Measurements from ENCODE around the gene SLC35F1. TPM values are rescaled to one million over a fixed set of nuclear protein-coding genes. Genes with fewer than 3 reads are reported as not detected.

The SLC35F1 gene
- total and polyA plus RNA-seq, 5 donors = 1.0 to 2.4 (median 2.0) TPM

GRCh38 chr6:118220429-118221128, 313.5 kb downstream of the SLC35F1 start:
- H3K4me1 ChIP-seq (ENCODE audit: control insufficient read depth, insufficient read depth, low read length) = no peaks in the 10 kb centered on the region
- no peak overlapping the region for H3K4me3 ChIP-seq (ENCODE audit: low read length)
- no peak for DNase-seq
- WGBS = 28% methylated on average over 2 of the region's 2 CpGs
- no peaks in the 10 kb centered on the region for H3K27me3 ChIP-seq (ENCODE audit: control insufficient read depth, insufficient read depth)
- intact Hi-C loops (cut with DNase I) = no loop called here
- H3K27ac ChIP-seq (ENCODE audit: low read length) = no peak overlapping the region
- ATAC-seq = peak in 1 of 2 donors; percentile 66
- no peaks in the 10 kb centered on the region for H3K9me3 ChIP-seq (ENCODE audit: control insufficient read depth, low read length)

DNA sequence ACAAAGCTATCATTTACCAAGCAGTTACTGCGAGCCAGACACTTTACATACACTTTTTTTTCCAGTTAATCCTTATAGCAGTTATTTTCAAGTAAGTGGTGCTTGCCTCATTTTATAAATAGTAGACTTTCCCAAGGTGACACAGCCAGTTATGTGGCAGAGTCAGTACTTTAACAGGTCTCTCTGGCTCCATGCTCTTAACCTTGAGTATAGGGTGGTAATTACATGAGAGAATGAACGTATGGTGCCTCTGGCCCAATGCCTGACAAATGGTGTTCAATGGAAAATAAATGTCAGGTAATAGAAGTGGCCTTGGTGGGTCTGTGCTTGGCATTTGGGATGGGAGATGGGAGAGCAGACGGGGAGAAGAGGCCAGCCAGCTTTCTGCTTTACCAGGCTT, 316.3 kb downstream of the SLC35F1 start:
- WGBS = 71% methylated on average over 3 of the region's 3 CpGs
- DNase-seq = no peak
- no peak overlapping the region for H3K27ac ChIP-seq (ENCODE audit: low read length)
- no peaks in the 10 kb centered on the region for H3K9me3 ChIP-seq (ENCODE audit: control insufficient read depth, low read length)
- H3K4me3 ChIP-seq (ENCODE audit: low read length) = no peak overlapping the region
- H3K4me1 ChIP-seq (ENCODE audit: control insufficient read depth, insufficient read depth, low read length) = no peaks in the 10 kb centered on the region
- ATAC-seq = no peak
- no peaks in the 10 kb centered on the region for H3K27me3 ChIP-seq (ENCODE audit: control insufficient read depth, insufficient read depth)
- intact Hi-C loops (cut with DNase I) = no loop called here

- no peak for ATAC-seq
- Histone ChIP-seq H3K27me3 (ENCODE audit: control insufficient read depth, insufficient read depth) (no peaks in the 10 kb centered on the region), H3K9me3 (ENCODE audit: control insufficient read depth, low read length) (no peaks in the 10 kb centered on the region), H3K4me1 (ENCODE audit: control insufficient read depth, insufficient read depth, low read length) (no peaks in the 10 kb centered on the region), H3K27ac (ENCODE audit: low read length) (no peak overlapping the region), H3K4me3 (ENCODE audit: low read length) (no peak overlapping the region)
- 57% methylated on average over 3 of the region's 3 CpGs for WGBS
- intact Hi-C loops (cut with DNase I) = no loop called here
- no peak for DNase-seq
Observed at GRCh38 chr6:118228886-118229285, 321.8 kb downstream of the SLC35F1 start.

GRCh38 chr6:118240878-118241528, 333.9 kb downstream of the SLC35F1 start:
- no peak overlapping the region for H3K27ac ChIP-seq (ENCODE audit: low read length)
- H3K4me3 ChIP-seq (ENCODE audit: low read length) = no peak overlapping the region
- DNase-seq = no peak
- H3K9me3 ChIP-seq (ENCODE audit: control insufficient read depth, low read length) = no peaks in the 10 kb centered on the region
- ATAC-seq = no peak
- intact Hi-C loops (cut with DNase I) = no loop called here
- H3K4me1 ChIP-seq (ENCODE audit: control insufficient read depth, insufficient read depth, low read length) = no peaks in the 10 kb centered on the region
- no peaks in the 10 kb centered on the region for H3K27me3 ChIP-seq (ENCODE audit: control insufficient read depth, insufficient read depth)
- 97% methylated on average over 1 of the region's 1 CpG for WGBS

- Histone ChIP-seq H3K27me3 (ENCODE audit: control insufficient read depth, insufficient read depth) (no peaks in the 10 kb centered on the region), H3K27ac (ENCODE audit: low read length) (no peak overlapping the region), H3K4me3 (ENCODE audit: low read length) (no peak overlapping the region), H3K9me3 (ENCODE audit: control insufficient read depth, low read length) (no peaks in the 10 kb centered on the region), H3K4me1 (ENCODE audit: control insufficient read depth, insufficient read depth, low read length) (no peaks in the 10 kb centered on the region)
- no peak for DNase-seq
- ATAC-seq = no peak
- intact Hi-C loops (cut with DNase I) = no loop called here
- WGBS = 79% methylated on average over 5 of the region's 5 CpGs
Observed at GRCh38 chr6:118246406-118246805, 339.3 kb downstream of the SLC35F1 start.

GRCh38 chr6:118248171-118248570, 341.1 kb downstream of the SLC35F1 start:
- H3K4me1 ChIP-seq (ENCODE audit: control insufficient read depth, insufficient read depth, low read length) = no peaks in the 10 kb centered on the region
- no peaks in the 10 kb centered on the region for H3K9me3 ChIP-seq (ENCODE audit: control insufficient read depth, low read length)
- no peak overlapping the region for H3K27ac ChIP-seq (ENCODE audit: low read length)
- intact Hi-C loops (cut with DNase I) = no loop called here
- DNase-seq = no peak
- ATAC-seq = no peak
- no peak overlapping the region for H3K4me3 ChIP-seq (ENCODE audit: low read length)
- WGBS = 86% methylated on average over 1 of the region's 1 CpG
- H3K27me3 ChIP-seq (ENCODE audit: control insufficient read depth, insufficient read depth) = no peaks in the 10 kb centered on the region

DNA sequence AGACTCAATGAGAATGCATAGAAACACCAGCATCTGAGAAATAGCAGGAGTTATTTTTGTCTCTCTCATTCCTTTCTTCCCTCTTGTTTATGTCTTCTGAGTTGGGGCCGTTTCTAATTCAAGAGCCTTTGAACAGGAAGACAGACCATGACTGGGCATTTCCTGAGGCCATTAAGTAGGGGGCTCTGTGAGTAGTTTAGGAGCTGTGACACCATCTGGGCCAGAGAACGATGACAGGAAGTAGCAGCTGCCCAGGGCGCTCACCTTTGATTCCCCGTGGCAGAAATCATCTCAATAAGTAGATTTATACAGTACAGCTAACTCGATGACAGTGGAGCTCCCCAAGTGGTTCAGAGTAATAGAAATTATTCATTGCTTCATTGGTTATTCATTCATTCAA, 342.6 kb downstream of the SLC35F1 start:
- DNase-seq (no peak), ATAC-seq (no peak)
- WGBS = 50% methylated on average over 5 of the region's 5 CpGs
- no peaks in the 10 kb centered on the region for H3K9me3 ChIP-seq (ENCODE audit: control insufficient read depth, low read length)
- no peaks in the 10 kb centered on the region for H3K4me1 ChIP-seq (ENCODE audit: control insufficient read depth, insufficient read depth, low read length)
- intact Hi-C loops (cut with DNase I) = no loop called here
- no peaks in the 10 kb centered on the region for H3K27me3 ChIP-seq (ENCODE audit: control insufficient read depth, insufficient read depth)
- no peak overlapping the region for H3K27ac ChIP-seq (ENCODE audit: low read length)
- no peak overlapping the region for H3K4me3 ChIP-seq (ENCODE audit: low read length)

GRCh38 chr6:118252474-118252873, 345.4 kb downstream of the SLC35F1 start:
- H3K27me3 ChIP-seq (ENCODE audit: control insufficient read depth, insufficient read depth) = no peaks in the 10 kb centered on the region
- no peak for DNase-seq
- no peaks in the 10 kb centered on the region for H3K9me3 ChIP-seq (ENCODE audit: control insufficient read depth, low read length)
- intact Hi-C loops (cut with DNase I) = no loop called here
- H3K4me3 ChIP-seq (ENCODE audit: low read length) = no peak overlapping the region
- no peak for ATAC-seq
- H3K27ac ChIP-seq (ENCODE audit: low read length) = no peak overlapping the region
- H3K4me1 ChIP-seq (ENCODE audit: control insufficient read depth, insufficient read depth, low read length) = no peaks in the 10 kb centered on the region
- 92% methylated on average over 1 of the region's 1 CpG for WGBS

DNA sequence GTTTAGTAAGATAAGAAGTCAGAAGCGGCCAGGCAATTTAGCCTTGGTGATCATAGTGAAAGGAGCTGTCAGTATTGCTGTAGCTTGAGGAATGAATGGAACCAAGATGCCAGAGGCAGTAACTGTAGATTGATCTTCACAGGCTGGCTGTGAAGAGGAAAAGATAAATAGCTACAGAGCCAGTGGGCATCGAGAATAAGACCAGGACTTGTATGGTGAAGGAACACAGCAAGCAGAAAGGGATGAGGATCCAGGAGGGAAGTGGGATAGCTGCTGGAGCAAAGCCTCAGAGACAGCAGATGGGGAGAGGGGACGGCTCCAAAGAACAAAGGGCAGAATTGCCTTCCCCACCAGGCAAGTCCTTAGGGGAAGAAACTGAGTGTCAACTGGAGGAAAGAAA, 346.7 kb downstream of the SLC35F1 start:
- no peak for ATAC-seq
- DNase-seq = no peak
- H3K4me3 ChIP-seq (ENCODE audit: low read length) = no peak overlapping the region
- 44% methylated on average over 3 of the region's 3 CpGs for WGBS
- no peaks in the 10 kb centered on the region for H3K4me1 ChIP-seq (ENCODE audit: control insufficient read depth, insufficient read depth, low read length)
- H3K9me3 ChIP-seq (ENCODE audit: control insufficient read depth, low read length) = no peaks in the 10 kb centered on the region
- no peaks in the 10 kb centered on the region for H3K27me3 ChIP-seq (ENCODE audit: control insufficient read depth, insufficient read depth)
- H3K27ac ChIP-seq (ENCODE audit: low read length) = no peak overlapping the region
- intact Hi-C loops (cut with DNase I) = no loop called here

DNA sequence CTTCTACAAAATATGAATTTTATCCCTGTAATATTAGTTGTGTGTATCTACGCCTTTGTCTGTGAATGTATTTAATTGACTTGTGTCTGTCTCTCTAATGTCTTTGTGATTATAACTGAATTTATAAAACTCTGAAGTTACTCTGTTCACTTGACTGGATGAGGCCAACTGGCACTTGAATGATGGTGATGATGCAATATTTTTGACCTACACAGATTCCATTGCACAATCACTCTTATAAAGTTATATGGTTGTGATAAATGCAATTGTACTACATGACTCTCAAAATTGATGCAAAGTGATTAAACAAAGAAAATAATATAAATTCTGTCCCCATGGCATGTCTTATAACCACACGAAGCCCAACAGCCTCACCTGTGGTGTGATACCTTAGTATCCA, 353.8 kb downstream of the SLC35F1 start:
- ATAC-seq = no peak
- 96% methylated on average over 2 of the region's 2 CpGs for WGBS
- intact Hi-C loops (cut with DNase I) = loop anchor here in 2 of 4 donors (5.0 kb wide), 2 partner anchors 279 to 284 kb away; no protein-coding TSS in a partner anchor

DNA sequence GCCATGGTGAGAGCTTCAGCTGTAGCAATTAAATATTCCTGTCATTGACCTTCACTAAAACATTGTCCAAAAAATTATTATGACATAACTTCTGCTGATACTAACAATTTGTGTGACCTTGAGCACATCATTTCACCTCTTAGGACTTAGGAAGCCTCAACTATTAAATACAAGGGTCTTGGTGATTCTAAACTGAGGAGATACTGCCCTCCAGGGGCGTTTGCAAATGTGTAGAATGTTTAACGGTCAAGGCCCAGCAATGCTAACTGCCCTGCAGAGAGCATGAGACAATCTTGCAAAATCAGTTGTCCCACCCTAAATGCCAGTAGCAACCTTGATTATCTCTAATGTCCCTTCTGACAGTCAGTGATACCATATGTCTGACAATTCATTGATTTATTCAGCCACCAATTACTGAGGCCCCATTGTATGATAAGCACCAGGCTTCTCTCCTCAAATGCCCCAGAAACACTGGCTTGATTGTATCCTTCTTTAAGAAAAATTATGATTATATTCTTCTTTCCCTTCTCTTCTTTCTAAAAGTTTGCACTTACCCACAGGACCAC, 356.9 kb downstream of the SLC35F1 start:
- WGBS = 15% methylated on average over 2 of the region's 2 CpGs
- Histone ChIP-seq H3K4me3 (ENCODE audit: low read length) (no peak overlapping the region), H3K4me1 (ENCODE audit: control insufficient read depth, insufficient read depth, low read length) (no peaks in the 10 kb centered on the region), H3K27me3 (ENCODE audit: control insufficient read depth, insufficient read depth) (no peaks in the 10 kb centered on the region), H3K9me3 (ENCODE audit: control insufficient read depth, low read length) (no peaks in the 10 kb centered on the region), H3K27ac (ENCODE audit: low read length) (no peak overlapping the region)
- intact Hi-C loops (cut with DNase I) = loop anchor here in 2 of 4 donors (5.0 kb wide), 2 partner anchors 282 to 287 kb away; no protein-coding TSS in a partner anchor
- DNase-seq = no peak
- ATAC-seq = peak; percentile 59 to 60

More for the DNA sequence above, 353.8 kb downstream of the SLC35F1 start:
- H3K9me3 ChIP-seq (ENCODE audit: control insufficient read depth, low read length) = no peaks in the 10 kb centered on the region
- DNase-seq = no peak
- no peaks in the 10 kb centered on the region for H3K4me1 ChIP-seq (ENCODE audit: control insufficient read depth, insufficient read depth, low read length)
- H3K4me3 ChIP-seq (ENCODE audit: low read length) = no peak overlapping the region
- H3K27ac ChIP-seq (ENCODE audit: low read length) = no peak overlapping the region
- no peaks in the 10 kb centered on the region for H3K27me3 ChIP-seq (ENCODE audit: control insufficient read depth, insufficient read depth)
